GM18502 (cell line): Measurements from ENCODE around the gene SLC9A9.
"Not testable (repeated sequence)": the region's sequence is repeated elsewhere in the genome, so short reads cannot be mapped to it uniquely, and the experiment has no call there.

ENCODE experiments used
- ATAC-seq: cut with Tn5 transposase; IDR thresholded peaks from one replicate; pipeline ENCODE4 v1.9.1; 2021; ENCODE audit warnings: mild to moderate bottlenecking; ENCODE audit not compliant: unreplicated experiment, poor library complexity

Gene SLC9A9

DNA sequence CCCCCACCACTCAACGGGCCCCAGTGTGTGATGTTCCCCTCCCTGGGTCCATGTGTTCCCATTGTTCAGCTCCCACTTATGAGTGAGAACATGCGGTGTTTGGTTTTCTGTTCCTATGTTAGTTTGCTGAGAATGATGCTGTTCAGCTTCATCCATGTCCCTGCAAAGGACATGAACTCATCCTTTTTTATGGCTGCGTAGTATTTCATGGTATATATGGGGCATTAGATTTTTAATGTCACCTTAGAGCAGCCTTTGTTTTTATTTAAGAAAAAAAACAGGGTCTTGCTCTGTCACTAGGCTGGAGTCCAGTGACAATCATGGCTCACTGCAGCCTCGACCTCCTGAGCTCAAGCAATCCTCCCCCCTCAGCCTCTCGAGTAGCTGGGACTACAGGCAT is 568.7 kb downstream of the SLC9A9 start:
- not testable (repeated sequence) for ATAC-seq

DNA sequence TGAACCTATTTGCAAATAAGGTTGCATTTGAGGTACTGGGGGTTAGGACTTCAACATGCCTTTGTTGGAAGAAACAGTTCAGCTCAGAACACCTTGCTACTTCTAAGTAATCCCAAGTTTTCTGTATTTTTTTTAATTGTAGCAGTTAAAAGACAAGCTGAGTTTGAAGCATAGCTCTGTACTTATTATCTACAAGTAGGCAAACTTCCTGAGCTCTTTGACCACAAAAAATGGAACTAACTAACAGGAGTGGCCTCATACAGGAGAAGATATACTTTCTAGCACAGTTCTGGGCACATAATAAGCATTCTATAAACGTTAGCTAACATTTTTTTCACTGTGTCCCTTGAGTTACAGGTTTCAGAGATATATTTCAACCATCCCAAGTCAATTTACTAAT is 569.5 kb downstream of the SLC9A9 start:
- ATAC-seq: no peak

DNA sequence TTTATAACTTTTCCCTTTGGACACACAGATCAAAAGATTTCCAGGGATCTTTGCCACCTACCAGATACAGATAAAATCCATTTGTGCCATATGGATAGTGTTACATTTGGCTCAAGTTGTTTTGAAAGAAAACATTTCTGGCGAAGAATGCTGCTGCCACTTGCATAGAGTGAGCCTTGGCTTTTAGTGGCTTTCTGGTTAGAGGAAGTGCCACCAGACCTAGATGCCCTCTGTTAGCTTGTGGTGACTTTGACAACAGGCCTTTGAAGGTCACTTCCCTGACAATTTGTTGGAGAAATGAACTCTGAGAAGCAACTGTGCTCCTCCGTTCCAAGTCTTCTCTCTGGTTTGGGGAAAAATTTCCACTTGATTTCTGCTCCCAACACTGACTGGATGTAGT is 570.7 kb downstream of the SLC9A9 start:
- no peak for ATAC-seq

DNA sequence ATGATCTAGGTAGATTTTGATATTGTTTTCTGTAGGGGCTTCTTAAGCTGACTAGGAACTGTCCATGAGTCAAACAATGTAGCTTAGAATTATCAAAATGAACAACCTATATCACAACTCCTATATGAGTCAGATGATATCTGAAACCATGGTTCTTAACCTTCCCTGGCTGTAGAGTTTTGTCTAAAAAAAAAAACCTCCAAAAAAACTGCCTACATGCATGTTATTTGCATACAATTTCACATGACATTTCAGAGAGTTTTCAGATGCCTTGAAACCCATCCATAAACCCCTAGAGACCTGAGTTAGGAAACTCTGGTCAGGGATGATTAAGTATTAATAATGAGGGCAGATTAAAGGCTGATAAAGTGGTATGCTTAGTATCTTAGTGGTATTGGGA is 571.7 kb downstream of the SLC9A9 start:
- peak; percentile 92 for ATAC-seq

DNA sequence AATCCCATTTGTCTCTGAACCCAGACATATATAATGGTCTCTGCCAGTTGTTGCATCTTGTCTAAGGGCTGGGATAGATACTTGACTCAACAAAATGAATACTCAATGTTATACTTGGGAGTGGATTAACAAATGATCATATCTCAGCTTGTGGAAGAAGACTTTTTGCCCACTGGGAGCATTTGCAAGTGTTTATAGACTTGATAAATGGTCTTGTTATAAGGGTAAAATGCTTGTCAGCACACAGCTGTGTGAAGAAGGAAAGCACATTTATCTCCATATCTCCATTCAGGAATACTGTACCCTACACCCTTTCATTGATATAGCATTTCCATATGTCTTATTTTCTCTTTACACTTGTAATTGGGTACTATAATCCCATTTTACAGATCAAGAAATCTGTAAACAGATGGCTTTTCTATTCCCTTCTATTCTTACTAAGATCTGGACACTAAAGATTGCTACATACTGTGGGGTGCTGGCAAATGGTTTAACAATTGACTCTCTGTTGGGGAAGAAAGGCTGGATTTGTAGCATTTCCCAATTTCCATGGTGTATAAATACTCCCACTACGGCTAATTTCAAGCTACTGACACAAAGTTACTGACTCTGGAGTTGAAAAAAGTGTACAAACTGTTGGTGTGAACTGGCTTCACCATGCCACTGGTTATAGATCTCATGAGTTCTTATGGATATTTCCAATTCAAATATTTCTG is 574.1 kb downstream of the SLC9A9 start:
- ATAC-seq: no peak

DNA sequence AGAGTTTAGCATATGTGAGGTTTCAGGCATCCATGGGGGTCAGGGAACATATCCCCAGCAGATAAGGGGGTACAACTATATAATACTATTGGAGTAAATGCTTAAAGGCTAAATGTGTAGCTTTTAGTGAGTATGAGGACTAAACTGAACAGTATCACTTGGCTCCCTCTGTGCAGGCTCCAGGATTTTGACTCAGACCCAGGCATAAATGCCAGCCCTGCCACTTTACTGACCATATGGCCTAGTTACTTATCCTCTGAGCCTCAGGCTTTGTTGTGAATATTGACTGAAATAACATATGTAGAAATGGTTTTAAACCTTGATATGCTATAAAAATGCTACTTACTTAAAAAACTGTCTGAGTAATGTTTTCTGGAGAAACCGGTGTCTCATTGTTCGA is 577.1 kb downstream of the SLC9A9 start:
- ATAC-seq: no peak

DNA sequence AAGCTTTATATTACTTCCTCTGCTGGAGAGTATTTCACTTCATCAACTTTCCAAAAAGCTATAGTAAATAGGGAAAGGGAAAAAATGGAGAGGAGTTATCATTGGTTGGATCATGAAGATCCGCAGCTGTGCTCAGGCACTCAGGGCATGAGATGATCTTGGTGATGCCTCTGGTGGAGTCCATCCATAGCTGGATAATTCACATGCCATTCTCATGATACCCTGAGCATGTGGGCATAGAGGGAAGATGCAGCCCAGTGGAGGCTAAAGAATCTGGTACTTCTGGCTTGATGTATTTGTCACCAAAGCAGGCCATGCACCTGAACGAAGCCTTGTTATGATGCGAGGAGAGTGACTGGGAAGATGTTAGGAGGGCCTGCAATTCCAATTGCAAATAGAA is 578.5 kb downstream of the SLC9A9 start:
- ATAC-seq: no peak

DNA sequence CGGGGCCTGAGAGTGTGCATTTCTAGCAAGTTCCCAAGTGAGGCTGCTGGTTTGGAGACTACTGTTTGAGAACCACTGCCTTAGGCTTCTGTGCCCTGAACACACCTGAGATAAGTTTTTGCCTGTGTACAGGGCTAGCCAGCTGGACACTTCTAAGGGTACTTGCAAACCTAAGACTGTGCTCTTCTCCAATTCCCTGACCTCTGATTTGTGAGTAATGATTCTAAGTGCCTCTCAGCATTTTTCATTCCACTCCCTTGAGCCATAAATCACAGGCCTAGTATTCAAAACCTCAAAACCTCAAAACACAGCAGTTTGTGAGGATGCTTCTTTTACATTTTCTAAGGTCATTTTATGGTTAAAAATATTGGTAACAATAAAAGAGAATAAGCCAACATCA is 580.3 kb downstream of the SLC9A9 start:
- no peak for ATAC-seq

DNA sequence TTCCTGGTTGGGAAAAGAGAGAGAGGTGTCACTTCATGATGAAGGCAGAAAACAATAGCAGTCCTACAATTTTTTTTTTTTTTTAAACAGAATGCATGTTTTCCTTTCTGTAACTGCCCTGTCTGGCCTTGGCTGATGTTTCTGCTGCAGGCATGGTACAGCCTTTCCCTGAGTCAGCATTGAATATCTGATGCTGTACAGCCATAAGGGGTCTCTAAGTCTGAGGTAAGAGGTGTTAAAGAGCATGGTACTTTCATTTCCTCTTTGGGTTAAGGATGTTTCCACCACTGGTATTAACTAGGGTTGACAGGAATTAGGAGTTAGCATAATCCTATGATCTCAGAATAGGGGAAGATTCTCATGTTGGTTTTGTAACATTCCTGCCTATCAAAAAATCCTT is 581.3 kb downstream of the SLC9A9 start:
- ATAC-seq: peak; percentile 79

DNA sequence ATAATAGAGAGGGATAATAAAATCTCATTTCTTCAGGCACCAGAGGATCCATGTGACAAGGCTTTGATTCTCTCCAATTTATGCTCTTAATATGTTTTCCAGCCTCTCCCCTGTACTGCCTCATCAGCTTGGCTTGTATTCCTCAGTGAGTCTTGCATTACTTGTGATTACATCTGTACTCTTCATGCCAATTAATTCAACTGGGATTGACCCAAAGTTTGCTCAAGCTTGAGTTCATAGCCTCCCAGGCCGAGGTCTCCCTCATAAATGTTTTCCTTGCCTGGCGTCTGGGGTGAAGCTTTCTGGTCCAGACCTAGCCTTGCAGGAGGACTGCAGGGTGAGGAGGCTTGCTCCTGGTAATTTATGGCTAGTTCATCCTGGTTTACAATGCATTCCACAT is 581.8 kb downstream of the SLC9A9 start:
- no peak for ATAC-seq

DNA sequence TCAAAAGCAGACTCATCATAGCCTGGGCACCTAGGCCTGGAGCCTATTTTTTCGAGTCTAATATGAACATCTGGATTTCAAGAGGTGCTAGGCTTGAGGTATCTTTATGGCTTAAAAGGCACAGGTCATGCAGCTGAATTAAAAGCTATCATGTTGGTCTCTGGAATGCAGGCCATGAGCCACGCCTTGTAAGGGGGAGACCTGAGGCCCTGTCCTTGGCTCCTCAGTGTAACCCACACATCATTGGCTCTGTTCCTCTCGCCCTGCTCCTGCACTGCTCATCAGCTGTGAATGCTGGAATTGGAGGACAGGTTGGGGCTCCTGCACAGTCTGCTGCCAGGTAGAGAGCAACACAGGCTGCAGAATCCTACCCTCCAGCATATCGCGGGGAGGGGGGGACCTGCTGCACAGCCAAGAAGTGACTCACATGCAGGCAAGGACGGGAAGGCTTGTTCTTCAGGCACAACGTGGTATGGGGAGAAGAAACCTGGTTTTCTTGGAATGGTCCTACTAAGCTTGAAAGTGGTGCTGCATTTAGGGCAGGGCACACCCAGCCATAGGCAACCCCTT is 582.7 kb downstream of the SLC9A9 start:
- ATAC-seq: no peak

DNA sequence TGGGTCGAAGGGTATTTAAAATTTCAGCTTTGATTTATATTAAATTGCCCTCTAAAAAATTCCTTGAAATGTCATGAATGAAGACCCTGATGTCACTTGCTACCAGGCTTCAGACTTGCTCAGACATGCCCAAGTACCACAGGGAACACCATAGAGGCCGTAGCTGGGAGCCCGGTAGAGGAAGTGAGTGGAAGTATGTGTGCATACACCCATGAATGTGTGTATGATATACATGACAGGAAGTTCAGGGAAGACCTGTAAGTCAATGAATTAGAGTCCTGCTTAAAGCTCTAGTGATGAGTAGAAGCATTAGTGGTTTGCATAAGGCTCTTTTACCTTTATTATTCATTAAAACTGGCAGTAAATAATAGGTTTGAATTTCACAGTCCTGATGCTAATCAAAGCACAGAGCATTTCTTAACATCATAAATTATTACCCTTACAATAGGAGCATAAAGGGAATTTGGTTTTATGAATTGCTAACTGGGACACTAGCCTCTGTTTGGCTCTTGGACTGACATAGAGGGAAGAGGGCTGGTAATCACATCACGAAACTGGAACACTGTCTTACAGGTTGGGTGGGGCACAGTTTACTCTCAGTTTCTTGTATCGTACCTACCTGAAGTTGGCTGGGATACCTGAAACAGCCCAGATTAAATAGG is 584.3 kb downstream of the SLC9A9 start:
- no peak for ATAC-seq

DNA sequence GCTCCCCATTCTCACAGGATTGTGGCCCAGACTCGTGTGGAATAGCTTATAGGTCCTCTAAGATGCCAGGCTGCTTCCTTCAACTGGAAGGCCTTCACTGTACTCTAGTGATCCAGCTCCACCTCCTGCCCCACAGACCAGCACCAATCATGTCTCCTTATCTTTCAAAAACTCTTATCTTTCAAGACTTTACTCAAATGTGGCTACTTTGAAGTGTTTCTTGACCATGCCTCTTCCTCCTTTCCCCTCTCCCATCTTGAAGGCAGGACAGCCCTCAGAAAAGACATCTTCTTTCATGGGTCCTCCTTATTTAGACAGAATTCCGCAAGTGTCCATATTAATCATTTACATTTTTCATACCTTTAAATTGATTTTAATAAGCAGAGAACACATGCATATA is 586.4 kb downstream of the SLC9A9 start:
- no peak for ATAC-seq

DNA sequence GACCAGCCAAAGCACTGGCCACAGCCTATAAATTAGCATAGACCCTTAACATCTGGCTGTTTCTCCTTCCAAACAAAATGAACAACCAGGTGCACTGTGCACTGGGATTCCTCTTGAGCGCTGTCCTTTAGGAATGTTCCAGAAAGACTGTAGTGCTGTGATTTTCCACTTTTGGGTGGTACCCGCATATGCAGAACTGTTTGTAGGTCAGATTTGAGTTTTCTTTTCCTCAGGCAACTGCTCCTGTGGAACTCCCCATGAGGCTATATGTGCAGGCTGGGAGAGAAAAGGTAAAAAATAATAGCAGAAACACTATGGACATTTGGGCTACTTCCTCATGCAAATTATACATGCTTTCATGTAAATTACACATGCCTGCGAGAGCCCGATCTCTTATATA is 589.6 kb downstream of the SLC9A9 start:
- ATAC-seq: no peak

DNA sequence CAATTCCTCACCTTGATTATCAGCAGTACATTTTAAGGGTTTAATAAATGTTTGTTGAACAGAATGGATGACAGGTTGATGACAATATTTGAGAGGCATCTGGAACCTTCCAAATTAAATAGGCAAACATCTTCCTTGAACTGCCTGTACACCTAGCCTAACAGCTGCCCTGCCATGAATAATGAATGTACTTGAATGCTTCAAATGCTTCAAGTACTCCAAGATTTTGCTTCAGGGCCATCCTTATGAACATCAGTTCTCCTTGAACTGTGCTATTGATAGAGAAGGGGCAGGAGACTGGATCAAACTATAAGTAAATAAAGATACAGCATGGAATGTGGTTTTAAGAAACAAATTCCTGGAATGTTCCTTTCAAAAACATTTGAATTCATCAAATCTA is 591.9 kb downstream of the SLC9A9 start:
- ATAC-seq: no peak

DNA sequence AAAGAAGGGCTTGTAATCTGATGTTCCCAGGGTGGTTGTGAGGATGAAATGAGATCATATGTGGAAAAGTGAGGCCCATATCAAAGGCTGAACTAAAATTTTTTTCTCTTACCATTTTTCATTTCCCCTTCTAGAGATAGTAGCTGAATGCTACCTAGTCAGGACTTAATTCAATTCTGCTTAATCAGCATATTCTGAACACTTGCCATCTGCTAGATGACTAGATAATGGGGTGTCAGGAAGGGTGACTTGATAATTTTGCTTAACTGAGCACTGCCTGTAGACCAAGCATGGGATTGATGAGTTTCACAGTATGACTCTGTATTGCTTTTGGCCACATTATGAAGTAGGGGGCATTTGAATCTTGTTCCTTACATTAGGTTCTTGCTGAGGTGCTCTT is 592.5 kb downstream of the SLC9A9 start:
- ATAC-seq: no peak

DNA sequence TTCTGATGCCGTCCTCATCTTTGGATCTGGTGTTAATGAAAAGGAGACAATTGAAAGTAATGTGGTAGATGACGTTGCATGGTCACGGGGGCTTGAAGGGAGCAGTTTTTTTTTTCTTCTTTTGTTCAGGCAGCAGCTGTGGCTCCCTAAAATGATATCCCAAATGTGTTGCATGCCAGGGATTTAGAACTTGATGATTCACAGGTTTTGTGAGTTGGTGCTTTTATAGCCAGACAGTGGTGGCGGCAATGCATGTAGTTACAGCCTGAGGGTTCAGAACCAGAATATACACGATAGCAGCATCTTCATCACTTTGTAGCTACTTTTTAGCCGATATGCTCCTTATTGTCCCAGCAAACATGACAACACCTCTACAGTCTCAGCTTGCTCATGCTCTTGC is 595.3 kb downstream of the SLC9A9 start:
- ATAC-seq: no peak

DNA sequence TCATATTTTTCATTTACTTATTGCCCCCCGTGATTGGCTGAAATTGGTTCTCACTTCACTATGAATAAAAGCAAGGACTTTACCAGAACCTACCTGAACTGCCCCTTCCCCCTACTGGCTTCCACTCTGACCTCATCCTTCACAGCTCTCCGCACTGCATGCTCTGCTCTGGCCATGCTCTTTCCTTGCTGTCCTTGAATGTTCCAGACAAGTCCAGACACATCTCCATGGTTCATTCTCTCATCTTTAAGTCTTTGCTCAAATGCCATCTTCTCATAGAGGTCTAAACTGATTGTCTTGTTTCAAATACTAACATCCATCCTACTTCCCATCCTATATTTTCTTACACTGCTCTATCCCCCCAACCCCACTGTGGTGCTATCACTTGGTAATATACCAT is 599.3 kb downstream of the SLC9A9 start:
- ATAC-seq: no peak

DNA sequence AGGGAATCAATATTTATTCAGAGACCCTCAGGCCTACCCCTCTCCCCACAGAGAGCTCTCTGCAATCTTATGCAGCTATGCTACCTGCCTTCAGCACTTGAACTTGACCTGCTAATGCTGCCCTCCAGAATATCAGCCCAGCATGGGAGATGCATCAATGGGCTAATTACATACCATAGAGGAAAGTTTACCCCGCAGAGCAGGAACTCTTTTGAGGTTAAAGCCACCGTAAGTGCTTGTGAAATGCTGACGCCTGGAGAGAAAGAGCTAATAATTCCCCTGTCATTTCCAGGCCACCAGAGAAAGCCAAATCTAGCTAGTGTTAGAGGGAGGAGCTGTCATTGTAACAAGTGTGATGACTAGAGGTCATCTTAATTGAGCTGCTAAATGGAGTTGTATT is 601.2 kb downstream of the SLC9A9 start:
- no peak for ATAC-seq

DNA sequence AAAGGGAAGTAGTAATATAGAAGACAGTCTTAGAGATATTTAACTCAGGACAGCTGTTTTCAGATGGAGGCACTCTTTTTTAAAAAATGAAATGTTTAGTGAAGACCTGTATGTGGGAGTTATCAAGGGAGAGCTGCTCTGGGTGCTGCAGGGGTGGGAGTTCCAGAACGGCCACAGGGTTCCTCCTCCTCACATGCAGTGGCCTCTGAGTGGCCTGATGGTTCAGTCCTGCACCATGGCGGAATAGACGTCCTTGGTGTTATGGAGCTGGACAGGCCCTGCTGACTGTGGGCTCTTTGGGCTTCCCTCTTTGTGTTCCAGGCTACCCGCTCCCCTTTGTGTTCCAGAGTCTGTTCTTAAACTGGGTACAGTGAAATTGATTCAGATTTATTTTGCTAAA is 602.6 kb downstream of the SLC9A9 start:
- ATAC-seq: no peak

DNA sequence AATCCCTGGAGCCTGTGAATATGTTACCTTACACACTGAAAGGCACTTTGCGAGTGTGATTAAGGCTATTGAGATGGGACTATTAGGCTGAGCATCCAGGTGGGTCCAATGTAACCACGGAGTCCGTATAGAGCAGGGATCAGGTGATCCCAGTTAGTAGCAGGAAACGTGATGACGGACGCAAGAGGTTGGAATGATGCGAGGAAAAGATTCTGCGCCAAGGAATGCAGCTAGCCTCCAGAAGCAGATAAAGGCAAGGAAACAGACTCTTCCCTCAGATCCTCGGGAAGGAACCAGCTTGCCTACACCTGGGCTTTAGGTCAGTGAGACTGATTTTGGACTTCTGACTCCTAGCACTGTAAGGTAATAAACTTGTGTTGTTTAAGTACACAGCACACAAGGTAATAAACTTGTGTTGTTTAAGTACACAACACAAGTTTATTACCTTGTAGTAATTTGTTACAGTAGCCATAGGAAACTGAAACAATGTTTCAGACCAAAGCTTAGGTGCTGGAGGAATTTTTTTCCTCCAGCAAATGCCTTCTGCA is 603.7 kb downstream of the SLC9A9 start:
- ATAC-seq: no peak

DNA sequence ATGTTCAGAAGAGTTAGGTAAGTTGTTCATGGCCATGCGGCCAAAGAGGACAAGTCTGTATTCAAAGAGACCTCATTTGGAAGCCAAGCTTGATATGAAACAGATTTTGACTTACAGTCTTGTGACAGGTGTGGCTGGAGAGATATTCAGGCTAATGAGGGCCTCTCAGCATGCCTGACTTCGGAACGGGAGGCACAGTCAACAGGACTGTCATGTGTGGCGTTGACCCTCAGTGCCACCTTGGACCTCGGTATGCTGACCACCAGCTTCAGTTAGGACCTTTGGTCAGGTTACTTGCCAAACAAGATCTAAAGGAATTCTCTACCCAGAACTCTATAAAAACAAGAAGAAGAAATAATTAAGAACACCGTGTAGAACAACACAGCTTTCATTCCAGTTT is 604.6 kb downstream of the SLC9A9 start:
- no peak for ATAC-seq
